Liver (tissue), 3 donors: ENCODE results near the gene ANTXR1.
"Not testable (repeated sequence)": the region's sequence is repeated elsewhere in the genome, so short reads cannot be mapped to it uniquely, and the experiment has no call there.

Source experiments
- CTCF ChIP-seq: fragments of 150-350 bp; IDR thresholded peaks from 2 replicates; pipeline ENCODE4 v1.5.1; 2017; ENCODE audit warnings: improper control_type of control experiment, low read depth, low read length; ENCODE audit not compliant: missing input control
- EGR1 ChIP-seq, 2 donors: IDR thresholded peaks; 2 replicates each; pipeline ENCODE4 v1.6.1; 2016 to 2018; ENCODE audit warnings: antibody characterized with exemption in 2 of 2, low read depth in 2 of 2
- GABPA ChIP-seq, 2 donors: IDR thresholded peaks in 1 of 2; conservative IDR thresholded peaks in 1 of 2; 2 replicates each; pipeline ENCODE4 v1.6.1; 2016; ENCODE audit warnings: antibody characterized with exemption in 2 of 2, mild to moderate bottlenecking in 1 of 2, moderate library complexity in 1 of 2
- MAX ChIP-seq: IDR thresholded peaks from 2 replicates; pipeline ENCODE4 v1.6.1; 2016; ENCODE audit warnings: antibody characterized with exemption
- RAD21 ChIP-seq, 2 donors: IDR thresholded peaks; 2 replicates each; pipeline ENCODE4 v1.6.1; 2016; ENCODE audit warnings: antibody characterized with exemption in 2 of 2, mild to moderate bottlenecking in 2 of 2
- TAF1 ChIP-seq: conservative IDR thresholded peaks from 2 replicates; pipeline ENCODE4 v1.6.1; 2016; ENCODE audit warnings: antibody characterized with exemption, mild to moderate bottlenecking
- donor health status: healthy.
- donor health status: healthy.

- TF ChIP-seq TAF1; RAD21 (IDR thresholded peaks at IDR 0.05); CTCF; GABPA (IDR thresholded peaks at IDR 0.05 in 1 of 2, conservative IDR thresholded peaks at IDR 0.05 in 1 of 2); EGR1 (IDR thresholded peaks at IDR 0.05; ENCODE audit: low read depth in 2 of 2); MAX: not testable (repeated sequence)
Measured at GRCh38 chr2:69174211-69174610, 161.2 kb downstream of the ANTXR1 start.
